Fibroblast of the aortic adventitia (primary cell): ENCODE results near the gene ARID5B. TPM values are rescaled to one million over a fixed set of nuclear protein-coding genes. Genes with fewer than 3 reads are reported as not detected.

Experiments
- DNase-seq: peaks from one replicate; pipeline ENCODE4 v3.0.0-alpha.2; 2010; ENCODE audit warnings: low read depth
- H3K4me3 ChIP-seq: 2 replicates; pipeline ENCODE4 v1.5.1; 2011; ENCODE audit warnings: low read depth, mild to moderate bottlenecking, control low read depth, low read length, moderate library complexity
- CTCF ChIP-seq: IDR thresholded peaks from 2 replicates; pipeline ENCODE4 v1.5.1; 2011; ENCODE audit warnings: mild to moderate bottlenecking, low read length, control low read depth, inconsistent platforms; ENCODE audit not compliant: insufficient read depth
- total RNA-seq: library from RNA; depleted of rRNA; stranded (reverse); fragments of >200 nt; gene quantifications from 2 replicates; pipeline ENCODE4 v1.2.3, GENCODE V29; 2012; ENCODE audit warnings: low replicate concordance

ARID5B gene
- total RNA-seq, 1 donor: 87.9 TPM

- no peak overlapping the region for H3K4me3 ChIP-seq
- TF ChIP-seq CTCF: no peak
Measured at GRCh38 chr10:61887772-61888171, 13.7 kb upstream of the ARID5B start.

GRCh38 chr10:61888744-61889143, 12.8 kb upstream of the ARID5B start:
- no peak overlapping the region for H3K4me3 ChIP-seq
- TF ChIP-seq CTCF: no peak
- no peak for DNase-seq

More at GRCh38 chr10:61887772-61888171, 13.7 kb upstream of the ARID5B start:
- DNase-seq: no peak

- H3K4me3 ChIP-seq: no peak overlapping the region
- TF ChIP-seq CTCF: no peak
- DNase-seq: no peak
Measured at GRCh38 chr10:61890430-61890829, 11.1 kb upstream of the ARID5B start.

- TF ChIP-seq CTCF: no peak
- DNase-seq: no peak
- H3K4me3 ChIP-seq: no peak overlapping the region
Measured at GRCh38 chr10:61890881-61891409, 10.6 kb upstream of the ARID5B start.

- no peak for TF ChIP-seq CTCF
Measured at GRCh38 chr10:61891906-61892585, 9.5 kb upstream of the ARID5B start.

GRCh38 chr10:61892961-61893360, 8.5 kb upstream of the ARID5B start:
- no peak for TF ChIP-seq CTCF
- no peak for DNase-seq
- H3K4me3 ChIP-seq: no peak overlapping the region

More at GRCh38 chr10:61891906-61892585, 9.5 kb upstream of the ARID5B start:
- no peak overlapping the region for H3K4me3 ChIP-seq
- DNase-seq: no peak
